ENCODE results near the gene VPS11.

DNA sequence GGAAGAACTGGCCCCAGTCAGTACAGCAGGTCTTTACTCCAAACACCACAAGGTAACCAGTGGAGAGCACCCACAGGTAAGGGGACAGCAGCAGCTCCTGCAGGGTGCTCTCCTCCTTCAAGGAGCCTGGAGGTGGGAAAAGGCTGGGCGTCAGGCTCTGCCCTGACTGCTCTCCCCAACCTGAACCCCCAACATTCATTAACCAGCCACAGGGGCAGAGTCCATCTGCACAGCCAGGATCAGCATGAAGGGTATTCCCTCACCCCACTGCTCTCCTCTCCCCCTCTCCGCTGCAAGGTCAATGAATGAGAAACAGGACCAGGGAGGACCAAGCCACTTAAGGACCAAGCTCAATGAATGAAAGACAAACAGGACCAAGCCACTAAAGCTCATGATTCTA is 40.6 kb upstream of the VPS11 start:
- TF ChIP-seq, protein P1, sequence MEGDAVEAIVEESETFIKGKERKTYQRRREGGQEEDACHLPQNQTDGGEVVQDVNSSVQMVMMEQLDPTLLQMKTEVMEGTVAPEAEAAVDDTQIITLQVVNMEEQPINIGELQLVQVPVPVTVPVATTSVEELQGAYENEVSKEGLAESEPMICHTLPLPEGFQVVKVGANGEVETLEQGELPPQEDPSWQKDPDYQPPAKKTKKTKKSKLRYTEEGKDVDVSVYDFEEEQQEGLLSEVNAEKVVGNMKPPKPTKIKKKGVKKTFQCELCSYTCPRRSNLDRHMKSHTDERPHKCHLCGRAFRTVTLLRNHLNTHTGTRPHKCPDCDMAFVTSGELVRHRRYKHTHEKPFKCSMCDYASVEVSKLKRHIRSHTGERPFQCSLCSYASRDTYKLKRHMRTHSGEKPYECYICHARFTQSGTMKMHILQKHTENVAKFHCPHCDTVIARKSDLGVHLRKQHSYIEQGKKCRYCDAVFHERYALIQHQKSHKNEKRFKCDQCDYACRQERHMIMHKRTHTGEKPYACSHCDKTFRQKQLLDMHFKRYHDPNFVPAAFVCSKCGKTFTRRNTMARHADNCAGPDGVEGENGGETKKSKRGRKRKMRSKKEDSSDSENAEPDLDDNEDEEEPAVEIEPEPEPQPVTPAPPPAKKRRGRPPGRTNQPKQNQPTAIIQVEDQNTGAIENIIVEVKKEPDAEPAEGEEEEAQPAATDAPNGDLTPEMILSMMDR (IDR thresholded peaks at IDR 0.05; ENCODE audit: low read depth, low read length): no peak
- no peak for TF ChIP-seq EZH2phosphoT487 (IDR thresholded peaks at IDR 0.05; ENCODE audit: low read depth)

Measured in OCI-LY3 (cell line).